NT2/D1 (cell line): Measurements from ENCODE around the gene CEACAM5.

Experiments
- SUZ12 ChIP-seq: IDR thresholded peaks from 2 replicates; pipeline ENCODE4 v1.6.1; 2011; ENCODE audit not compliant: insufficient read length, insufficient read depth; ENCODE audit errors: extremely low read depth
- YY1 ChIP-seq: IDR thresholded peaks from 2 replicates; pipeline ENCODE4 v1.6.1; 2011; ENCODE audit not compliant: insufficient read length, insufficient read depth

DNA sequence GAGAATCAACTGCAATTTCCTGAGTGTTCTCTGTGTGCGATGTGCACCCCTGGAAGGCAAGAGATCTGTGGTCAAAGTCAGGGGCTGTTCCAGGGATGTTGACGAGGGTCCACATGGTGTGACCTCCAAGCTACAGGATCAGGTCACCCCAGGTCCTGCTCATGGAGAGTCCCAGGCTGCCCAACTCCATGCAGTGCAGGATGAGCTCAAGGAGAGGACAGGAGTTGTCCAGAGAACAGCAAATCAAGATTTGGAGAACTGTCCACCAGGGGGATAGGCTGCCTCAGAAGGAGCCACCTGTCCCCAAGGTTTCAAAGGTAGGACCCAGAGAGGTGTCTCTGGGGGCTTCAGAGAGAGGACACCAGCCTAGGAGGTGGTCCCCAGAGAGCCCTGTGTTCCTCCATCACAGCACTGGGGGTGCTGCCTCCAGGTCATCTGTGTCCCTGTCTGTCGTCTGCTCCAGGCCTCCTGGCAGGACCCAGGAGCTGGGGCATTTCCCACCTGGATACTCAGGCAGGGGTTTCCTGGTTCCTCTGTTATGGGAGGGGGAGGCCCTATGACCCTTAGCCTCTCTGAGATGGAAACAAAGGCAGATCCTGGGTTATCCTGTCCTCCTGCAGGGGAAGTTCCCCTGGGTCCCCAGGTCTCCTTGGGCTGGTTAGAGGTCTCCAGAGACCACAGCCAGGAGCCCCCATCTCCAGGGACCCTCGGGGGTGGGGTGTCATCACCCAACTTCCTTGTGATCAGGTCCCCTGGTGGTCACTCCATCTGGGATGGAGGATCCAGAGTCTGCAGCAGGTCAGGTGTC, 18.2 kb upstream of the CEACAM5 start:
- TF ChIP-seq YY1: no peak
- TF ChIP-seq SUZ12: no peak
